Stimulated activated naive CD4-positive, alpha-beta T cell treated with Interleukin-2 at 50 U/mL for 16 hours (primary cell): ENCODE data around the gene KBTBD6.
"Not testable (repeated sequence)": the region's sequence is repeated elsewhere in the genome, so short reads cannot be mapped to it uniquely, and the experiment has no call there.

Experiments used
- DNase-seq: peaks from one replicate; lab custom pipeline; 2025; lab: John Stamatoyannopoulos, UW

KBTBD6 gene

GRCh38 chr13:41133951-41134350 is 1.3 kb upstream of the KBTBD6 start:
- DNase-seq, result no peak

DNA sequence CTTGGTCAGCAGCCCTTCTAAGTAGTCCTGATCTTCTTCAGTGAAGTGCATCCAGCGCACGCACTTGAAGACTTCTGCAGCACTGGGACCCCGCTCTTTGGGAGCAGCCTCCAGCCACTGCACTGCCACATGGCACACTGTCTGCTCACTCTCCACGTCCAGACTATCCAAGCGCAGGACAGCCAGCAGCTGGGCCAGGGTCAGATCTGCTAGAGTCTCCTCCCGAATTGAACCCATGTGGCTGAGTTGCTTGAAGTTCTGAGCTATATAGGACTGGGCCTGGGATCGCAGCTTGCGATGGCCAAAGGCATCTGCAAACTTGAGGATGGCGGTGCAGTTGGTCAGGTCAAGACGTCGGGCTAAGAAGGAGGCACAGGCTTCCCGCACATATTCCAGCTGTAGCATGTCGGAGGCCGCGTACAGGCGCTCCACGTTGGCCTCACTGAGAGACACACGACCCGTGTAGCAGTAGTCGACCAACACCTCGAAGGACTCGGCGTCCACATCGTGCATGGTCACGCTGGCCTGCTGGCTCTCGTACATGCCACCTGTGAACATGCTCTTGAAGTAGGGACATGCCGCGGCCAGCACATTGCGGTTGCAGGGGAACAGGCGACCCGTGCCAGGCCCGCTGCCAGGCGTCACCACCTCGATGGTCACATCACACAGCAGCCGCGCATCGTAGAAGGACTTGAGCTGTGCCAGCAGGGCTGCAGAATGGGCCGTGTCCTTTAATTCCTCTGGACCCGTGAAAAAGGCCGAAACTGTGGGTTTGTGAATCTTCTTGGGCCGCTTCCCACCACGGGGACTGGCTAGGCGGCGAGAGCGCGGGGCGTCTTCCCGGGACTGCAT is 716 bp downstream of the KBTBD6 start:
- not testable (repeated sequence) for DNase-seq

DNA sequence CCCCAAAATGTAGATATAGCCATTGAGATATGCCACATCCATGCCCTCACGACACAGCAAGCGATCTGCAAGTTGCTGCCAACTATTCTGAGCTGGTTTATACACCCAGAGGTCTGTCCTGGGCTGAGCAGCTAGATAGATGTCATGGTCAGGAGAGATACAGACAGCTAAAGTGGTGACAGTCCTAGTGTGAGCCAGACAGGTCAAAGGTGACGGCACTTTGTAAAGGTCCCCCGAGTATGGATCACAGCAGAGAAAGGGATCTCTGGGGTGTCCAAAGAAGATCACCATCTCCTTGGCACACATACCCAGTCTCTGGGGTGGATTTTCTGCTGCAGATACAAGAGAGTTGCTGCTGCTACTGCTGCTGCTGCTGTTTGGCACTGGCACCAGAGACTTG is 1.4 kb downstream of the KBTBD6 start:
- DNase-seq, result not testable (repeated sequence)

DNA sequence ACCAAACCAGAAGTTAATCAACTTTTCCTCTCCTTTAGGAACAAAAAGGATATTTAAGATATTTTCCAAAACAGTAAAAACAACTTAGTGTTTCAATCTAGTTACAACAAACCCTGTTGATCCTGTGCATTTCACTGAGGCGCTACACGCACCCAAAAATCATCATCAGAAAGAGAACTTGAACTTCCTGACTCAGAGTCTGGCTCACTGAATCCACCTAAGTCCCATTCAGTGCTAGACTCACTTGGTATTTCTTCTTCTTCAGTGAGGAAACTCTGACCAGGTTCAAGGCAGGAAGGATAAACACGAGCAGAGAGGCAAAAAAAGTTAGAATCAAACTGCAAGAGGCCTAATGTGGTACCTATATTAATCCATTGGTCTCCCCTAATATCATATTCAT is 2.2 kb downstream of the KBTBD6 start:
- DNase-seq, result no peak

GRCh38 chr13:41127701-41128100 is 4.9 kb downstream of the KBTBD6 start:
- DNase-seq, result no peak

DNA sequence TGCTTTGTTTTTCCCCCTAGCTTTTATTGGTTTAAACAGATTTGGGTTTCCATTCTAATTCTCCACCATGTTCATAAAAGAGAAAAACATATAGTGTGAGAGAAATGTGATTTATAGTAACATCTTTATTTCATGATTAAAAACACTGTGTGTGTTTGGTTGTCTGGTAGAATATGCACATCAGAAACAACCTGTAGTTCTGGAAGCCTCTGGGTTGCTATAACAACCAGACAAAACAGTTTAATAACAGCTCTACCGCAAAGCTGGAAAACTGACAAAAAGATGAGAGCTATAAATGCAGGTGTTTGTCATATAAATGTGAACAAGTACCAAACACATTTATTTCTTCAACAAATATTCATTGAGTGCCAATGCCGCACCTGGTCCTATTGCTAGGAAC is 9.8 kb downstream of the KBTBD6 start:
- no peak for DNase-seq

GRCh38 chr13:41117869-41118268 is 14.7 kb downstream of the KBTBD6 start:
- DNase-seq, result no peak

- no peak for DNase-seq
Observed at GRCh38 chr13:41111454-41111853, 21.1 kb downstream of the KBTBD6 start.

GRCh38 chr13:41107584-41108014 is 25.0 kb downstream of the KBTBD6 start:
- no peak for DNase-seq

- no peak for DNase-seq
Observed at GRCh38 chr13:41107104-41107571, 25.5 kb downstream of the KBTBD6 start.

- no peak for DNase-seq
Observed at GRCh38 chr13:41099986-41100385, 32.6 kb downstream of the KBTBD6 start.

GRCh38 chr13:41098761-41099160 is 33.8 kb downstream of the KBTBD6 start:
- DNase-seq, result no peak

- DNase-seq, result not testable (repeated sequence)
Observed at GRCh38 chr13:41095681-41096080, 36.9 kb downstream of the KBTBD6 start.

GRCh38 chr13:41085961-41086585 is 46.5 kb downstream of the KBTBD6 start:
- no peak for DNase-seq

- no peak for DNase-seq
Observed at GRCh38 chr13:41079725-41080124, 52.9 kb downstream of the KBTBD6 start.
